ENCODE measurements around the gene TUBGCP3. TPM values are rescaled to one million over a fixed set of nuclear protein-coding genes. Genes with fewer than 3 reads are reported as not detected.

The TUBGCP3 gene
- total and polyA plus RNA-seq, 4 donors: 10.9 to 40.2 (median 26.9) TPM

DNA sequence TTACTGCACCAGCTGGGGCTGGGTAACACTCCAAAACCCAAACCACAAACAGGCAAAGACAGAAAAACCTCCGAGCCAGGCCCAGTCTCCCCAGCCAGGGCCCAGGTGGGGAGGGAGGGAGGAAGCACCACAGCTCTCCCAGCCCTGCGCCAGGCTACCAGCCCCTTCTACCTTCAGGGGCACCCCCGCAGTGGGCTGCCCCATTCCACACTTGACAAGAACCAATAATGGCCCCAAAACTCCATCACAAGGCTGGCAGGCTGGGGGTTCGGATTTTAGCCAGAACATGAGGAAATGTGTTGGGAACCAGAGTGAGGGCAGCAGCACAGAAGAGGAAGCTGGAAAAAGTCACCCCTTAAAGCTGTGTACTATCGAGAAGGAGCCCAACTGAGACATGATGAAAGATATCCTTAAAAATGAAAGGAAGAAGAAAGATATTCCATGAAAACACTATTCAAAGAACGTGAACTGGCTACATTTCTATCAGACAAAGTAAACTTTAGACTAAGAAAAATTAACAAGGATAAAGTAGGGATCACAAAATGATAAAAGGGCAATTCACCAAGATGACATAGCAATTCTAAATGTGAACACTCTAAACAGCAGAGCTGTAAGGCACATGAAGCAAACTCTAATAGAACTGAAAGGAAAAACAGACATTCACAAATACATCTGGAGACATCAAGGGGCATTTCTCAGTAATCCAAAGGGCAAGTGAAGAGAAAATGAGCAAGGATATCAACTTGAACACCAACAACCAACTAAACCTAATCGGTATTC, 12.9 kb downstream of the TUBGCP3 start:
- DNase-seq (no peak), ATAC-seq (ENCODE audit: insufficient read depth, low FRiP score) (no peak)
- H3K27ac ChIP-seq (ENCODE audit: low read depth in 1 of 2, low read length in 1 of 2): no peak overlapping the region
- no peaks in the 10 kb centered on the region for H3K9me3 ChIP-seq (ENCODE audit: control insufficient read depth in 4 of 4, insufficient read depth in 3 of 4, low read length in 3 of 4)
- H3K4me1 ChIP-seq (ENCODE audit: control insufficient read depth in 5 of 5, insufficient read depth in 5 of 5, low read length in 5 of 5): peaks cover 0 to 32% (median 13%) of the 10 kb centered on the region in 5 donors
- 37 to 57% methylated on average over 7 of the region's 7 CpGs for WGBS, 2 donors
- H3K4me3 ChIP-seq: no peak overlapping the region
- TF ChIP-seq, protein P1, sequence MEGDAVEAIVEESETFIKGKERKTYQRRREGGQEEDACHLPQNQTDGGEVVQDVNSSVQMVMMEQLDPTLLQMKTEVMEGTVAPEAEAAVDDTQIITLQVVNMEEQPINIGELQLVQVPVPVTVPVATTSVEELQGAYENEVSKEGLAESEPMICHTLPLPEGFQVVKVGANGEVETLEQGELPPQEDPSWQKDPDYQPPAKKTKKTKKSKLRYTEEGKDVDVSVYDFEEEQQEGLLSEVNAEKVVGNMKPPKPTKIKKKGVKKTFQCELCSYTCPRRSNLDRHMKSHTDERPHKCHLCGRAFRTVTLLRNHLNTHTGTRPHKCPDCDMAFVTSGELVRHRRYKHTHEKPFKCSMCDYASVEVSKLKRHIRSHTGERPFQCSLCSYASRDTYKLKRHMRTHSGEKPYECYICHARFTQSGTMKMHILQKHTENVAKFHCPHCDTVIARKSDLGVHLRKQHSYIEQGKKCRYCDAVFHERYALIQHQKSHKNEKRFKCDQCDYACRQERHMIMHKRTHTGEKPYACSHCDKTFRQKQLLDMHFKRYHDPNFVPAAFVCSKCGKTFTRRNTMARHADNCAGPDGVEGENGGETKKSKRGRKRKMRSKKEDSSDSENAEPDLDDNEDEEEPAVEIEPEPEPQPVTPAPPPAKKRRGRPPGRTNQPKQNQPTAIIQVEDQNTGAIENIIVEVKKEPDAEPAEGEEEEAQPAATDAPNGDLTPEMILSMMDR (IDR thresholded peaks at IDR 0.05; ENCODE audit: control extremely low read depth, extremely low read depth): no peak
- no peaks in the 10 kb centered on the region for H3K27me3 ChIP-seq (ENCODE audit: control insufficient read depth in 3 of 3, insufficient read depth in 3 of 3, low read length in 2 of 3)
- no peaks in the 10 kb centered on the region for H3K36me3 ChIP-seq (ENCODE audit: control insufficient read depth in 4 of 4, insufficient read depth in 4 of 4, low read length in 4 of 4)
- no peak overlapping the region for H3K9ac ChIP-seq (ENCODE audit: insufficient read depth in 1 of 2, low read length in 2 of 2)

DNA sequence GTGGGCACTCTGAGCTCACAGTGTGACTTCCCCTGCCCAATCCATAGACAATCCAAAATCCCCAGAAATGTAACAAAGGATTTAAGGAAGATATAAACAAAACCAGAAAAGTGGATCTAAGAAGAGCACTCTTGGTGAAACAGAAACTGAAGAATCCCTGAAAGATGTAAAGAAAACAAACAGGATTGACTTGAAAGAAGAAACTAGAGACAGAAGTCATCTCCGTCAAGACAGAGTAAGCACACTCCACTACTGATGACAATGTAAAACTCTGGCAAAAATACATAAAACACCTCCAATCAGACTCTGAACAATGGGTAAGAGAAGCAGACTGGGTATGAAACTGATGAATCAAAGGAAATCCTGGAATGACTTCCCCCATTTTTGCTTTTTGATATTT, 13.5 kb downstream of the TUBGCP3 start:
- no peaks in the 10 kb centered on the region for H3K9me3 ChIP-seq (ENCODE audit: control insufficient read depth in 4 of 4, insufficient read depth in 3 of 4, low read length in 3 of 4)
- no peak overlapping the region for H3K9ac ChIP-seq (ENCODE audit: insufficient read depth in 1 of 2, low read length in 2 of 2)
- WGBS, 2 donors: 45 to 56% methylated on average over 1 of the region's 1 CpG
- ATAC-seq (ENCODE audit: insufficient read depth, low FRiP score) (no peak), DNase-seq (no peak)
- peaks cover 0 to 32% (median 11%) of the 10 kb centered on the region in 5 donors for H3K4me1 ChIP-seq (ENCODE audit: control insufficient read depth in 5 of 5, insufficient read depth in 5 of 5, low read length in 5 of 5)
- no peaks in the 10 kb centered on the region for H3K36me3 ChIP-seq (ENCODE audit: control insufficient read depth in 4 of 4, insufficient read depth in 4 of 4, low read length in 4 of 4)
- H3K27ac ChIP-seq (ENCODE audit: low read depth in 1 of 2, low read length in 1 of 2): no peak overlapping the region
- H3K4me3 ChIP-seq: no peak overlapping the region
- TF ChIP-seq, protein P1 (IDR thresholded peaks at IDR 0.05; ENCODE audit: control extremely low read depth, extremely low read depth): no peak
- H3K27me3 ChIP-seq (ENCODE audit: control insufficient read depth in 3 of 3, insufficient read depth in 3 of 3, low read length in 2 of 3): no peaks in the 10 kb centered on the region

DNA sequence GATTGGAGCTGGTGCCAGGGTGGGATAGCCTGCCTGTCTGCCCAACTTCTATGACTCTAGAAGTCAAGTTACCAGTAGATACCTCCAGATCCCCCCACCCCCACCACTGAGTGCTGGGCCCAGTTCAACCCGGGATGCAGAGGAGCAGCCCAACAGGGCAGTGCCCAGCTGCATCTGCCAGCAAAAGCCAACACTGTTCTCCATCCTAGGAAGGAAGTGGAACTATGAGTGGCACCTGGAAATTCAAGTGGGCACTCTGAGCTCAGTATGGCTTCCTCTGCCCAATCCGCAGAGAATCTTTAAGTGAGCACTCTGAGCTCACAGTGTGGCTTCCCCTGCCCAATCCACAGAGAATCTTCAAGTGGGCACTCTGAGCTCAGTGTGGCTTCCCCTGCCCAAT, 14.2 kb downstream of the TUBGCP3 start:
- H3K9ac ChIP-seq (ENCODE audit: insufficient read depth in 1 of 2, low read length in 2 of 2): no peak overlapping the region
- WGBS, 2 donors: 55 to 91% methylated on average over 2 of the region's 2 CpGs
- peaks cover 0 to 32% (median 9%) of the 10 kb centered on the region in 5 donors for H3K4me1 ChIP-seq (ENCODE audit: control insufficient read depth in 5 of 5, insufficient read depth in 5 of 5, low read length in 5 of 5)
- DNase-seq: peak in 1 of 3 donors; percentile 44
- peak overlapping the region in 1 of 2 donors; percentile 34 for H3K27ac ChIP-seq (ENCODE audit: low read depth in 1 of 2, low read length in 1 of 2)
- H3K4me3 ChIP-seq: no peak overlapping the region
- TF ChIP-seq, protein P1 (IDR thresholded peaks at IDR 0.05; ENCODE audit: control extremely low read depth, extremely low read depth): no peak
- peak; percentile 44 for ATAC-seq (ENCODE audit: insufficient read depth, low FRiP score)
- no peaks in the 10 kb centered on the region for H3K9me3 ChIP-seq (ENCODE audit: control insufficient read depth in 4 of 4, insufficient read depth in 3 of 4, low read length in 3 of 4)
- no peaks in the 10 kb centered on the region for H3K27me3 ChIP-seq (ENCODE audit: control insufficient read depth in 3 of 3, insufficient read depth in 3 of 3, low read length in 2 of 3)
- H3K36me3 ChIP-seq (ENCODE audit: control insufficient read depth in 4 of 4, insufficient read depth in 4 of 4, low read length in 4 of 4): peaks cover 0 to under 1% (median 0%) of the 10 kb centered on the region in 4 donors
